ENCODE data around the gene COMT. TPM values are rescaled to one million over a fixed set of nuclear protein-coding genes. Genes with fewer than 3 reads are reported as not detected.
A peak's percentile ranks its signal among the peaks of the same experiment; 100 is the strongest.

COMT gene
- total RNA-seq, 6 donors from 2014 or later, result 136 to 475 (median 272) TPM

- Histone ChIP-seq H3K9me3 (no peaks in the 10 kb centered on the region), H3K27ac (no peak overlapping the region), H3K4me3 (no peak overlapping the region), H3K36me3 (peaks cover 0 to 22% (median 13%) of the 10 kb centered on the region in 4 donors), H3K4me1 (peaks cover 14 to 48% (median 29%) of the 10 kb centered on the region in 4 donors), H3K27me3 (no peaks in the 10 kb centered on the region)
- 92% methylated on average over 2 to 9 of the region's 9 CpGs for whole genome bisulfite sequencing, 2 donors
- TF ChIP-seq POLR2AphosphoS5 (IDR thresholded peaks at IDR 0.05) (no peak), EP300 (IDR thresholded peaks at IDR 0.05) (no peak), POLR2A (IDR thresholded peaks at IDR 0.05) (no peak), CTCF (IDR thresholded peaks at IDR 0.05) (no peak)
- DNase-seq (no peak), ATAC-seq (ENCODE audit: low FRiP score in 2 of 2) (no peak)
These were observed 19.6 kb downstream of the COMT start for GRCh38 chr22:19961201-19961580.

GRCh38 chr22:19961868-19962245, 20.3 kb downstream of the COMT start:
- H3K27ac ChIP-seq, result peak overlapping the region in 2 of 4 donors; percentile 80
- WGBS, 2 donors, result 70 to 87% methylated on average over 2 to 8 of the region's 8 CpGs
- no peak for DNase-seq

GRCh38 chr22:19962246-19962908, 20.8 kb downstream of the COMT start:
- no peak for TF ChIP-seq EP300 (IDR thresholded peaks at IDR 0.05)
- peak; percentile 21 to 63 (median 53) for TF ChIP-seq CTCF (IDR thresholded peaks at IDR 0.05)
- 57 to 80% methylated on average over 8 to 22 of the region's 22 CpGs for WGBS, 2 donors
- Histone ChIP-seq H3K9me3 (no peaks in the 10 kb centered on the region), H3K36me3 (peaks cover 0 to 33% (median 17%) of the 10 kb centered on the region in 4 donors), H3K4me1 (peaks cover 14 to 48% (median 29%) of the 10 kb centered on the region in 4 donors), H3K4me3 (peak overlapping the region in 3 of 4 donors; percentile 24 to 30 (median 26)), H3K27ac (peak overlapping the region; percentile 36 to 80 (median 66)), H3K27me3 (no peaks in the 10 kb centered on the region)
- ATAC-seq (ENCODE audit: low FRiP score in 2 of 2) (peak; percentile 40 to 72), DNase-seq (peak; percentile 87)

More at GRCh38 chr22:19961868-19962245, 20.3 kb downstream of the COMT start:
- Histone ChIP-seq H3K4me3 (no peak overlapping the region), H3K9me3 (no peaks in the 10 kb centered on the region), H3K4me1 (peaks cover 14 to 48% (median 29%) of the 10 kb centered on the region in 4 donors), H3K27me3 (no peaks in the 10 kb centered on the region), H3K36me3 (peaks cover 0 to 28% (median 15%) of the 10 kb centered on the region in 4 donors)
- ATAC-seq (ENCODE audit: low FRiP score in 2 of 2), result no peak
- TF ChIP-seq EP300 (IDR thresholded peaks at IDR 0.05), result no peak
- no peak for TF ChIP-seq POLR2AphosphoS5 (IDR thresholded peaks at IDR 0.05)
- TF ChIP-seq CTCF (IDR thresholded peaks at IDR 0.05), result no peak
- TF ChIP-seq POLR2A (IDR thresholded peaks at IDR 0.05), result no peak

- Histone ChIP-seq H3K27ac (peak overlapping the region; percentile 36 to 80 (median 66)), H3K4me3 (peak overlapping the region in 3 of 4 donors; percentile 24 to 30 (median 26)), H3K36me3 (peaks cover 0 to 38% (median 21%) of the 10 kb centered on the region in 4 donors), H3K9me3 (no peaks in the 10 kb centered on the region), H3K4me1 (peaks cover 14 to 48% (median 29%) of the 10 kb centered on the region in 4 donors), H3K27me3 (no peaks in the 10 kb centered on the region)
- ATAC-seq (ENCODE audit: low FRiP score in 2 of 2) (peak; percentile 41 to 89), DNase-seq (peak in 1 of 2 donors; percentile 91)
- TF ChIP-seq EP300 (IDR thresholded peaks at IDR 0.05), result peak in 1 of 4 donors; percentile 8
- no peak for TF ChIP-seq CTCF (IDR thresholded peaks at IDR 0.05)
- TF ChIP-seq POLR2AphosphoS5 (IDR thresholded peaks at IDR 0.05), result peak; percentile 15 to 22
- peak in 1 of 4 donors; percentile 37 for TF ChIP-seq POLR2A (IDR thresholded peaks at IDR 0.05)
- 68 to 84% methylated on average over 24 to 29 of the region's 30 CpGs for WGBS, 2 donors
These were observed 21.6 kb downstream of the COMT start for GRCh38 chr22:19962909-19963806.

Data from upper lobe of left lung (tissue), 6 donors.